ENCODE results near the gene U2AF2. TPM values are rescaled to one million over a fixed set of nuclear protein-coding genes. Genes with fewer than 3 reads are reported as not detected.

U2AF2 gene
- total and polyA plus RNA-seq, 2 experiments from 2014 or later = 73.1 to 233 TPM

DNA sequence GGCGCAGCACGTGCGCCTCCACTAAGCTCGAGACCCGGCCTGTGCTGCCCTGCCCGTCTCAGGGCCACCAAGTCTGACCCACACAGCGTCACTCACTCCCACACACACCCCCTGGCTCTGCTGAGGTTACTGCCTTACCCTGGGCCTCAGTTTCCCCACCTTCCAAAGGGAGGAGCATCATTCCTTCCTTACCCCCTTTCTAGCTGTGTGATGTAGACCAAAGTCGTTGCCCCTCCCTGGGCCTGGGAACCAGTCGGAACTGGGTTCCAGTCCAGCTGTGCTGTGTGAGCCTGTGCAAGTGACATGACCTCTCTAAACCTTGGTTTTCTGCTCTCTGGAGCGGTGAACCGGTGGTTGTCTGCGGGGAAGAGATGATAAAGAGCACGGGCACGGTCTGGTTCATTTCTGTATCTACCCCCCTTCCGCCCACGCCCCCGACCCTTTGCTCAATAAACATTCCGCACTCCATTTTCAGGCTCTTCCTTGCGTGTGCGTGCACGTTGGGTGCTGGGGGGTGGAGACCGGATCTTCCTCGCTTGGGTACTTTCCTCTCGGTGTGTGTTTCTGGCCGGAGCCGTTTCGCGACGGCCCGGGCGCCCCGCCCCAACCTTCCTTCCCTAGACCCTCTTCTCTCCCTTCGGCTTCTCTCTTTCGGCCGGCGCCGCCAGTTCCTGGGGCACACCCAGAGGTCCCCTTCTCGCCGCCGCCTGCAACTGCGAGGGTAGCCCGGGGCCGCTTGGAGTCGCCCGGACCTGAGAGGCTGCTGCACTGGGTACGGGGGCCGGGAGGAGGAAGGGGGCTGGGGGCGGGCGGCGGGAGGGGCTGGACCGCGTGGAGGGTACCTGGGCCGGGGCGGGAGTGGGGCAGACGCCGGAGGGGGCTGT lies 11.6 kb upstream of the U2AF2 start, which contains the start of gene ZNF581:
TSS of gene ZNF581 (plus strand) at position 647 of the 884 bp plus-strand sequence. CDS start 923 bp downstream, outside the sequence.
- Mint-ChIP-seq H3K4me3 (peak within 1 kb of the TSS; percentile 84), H3K9me3 (peaks cover 8% of the 10 kb centered on the region), H3K4me1 (peaks cover 25% of the 10 kb centered on the region), H3K27ac (peak within 1 kb of the TSS; percentile 97), H3K27me3 (ENCODE audit: insufficient read depth, low read depth, poor library complexity) (peaks cover 39% of the 10 kb centered on the region), H3K36me3 (ENCODE audit: low read depth) (peaks cover 47% of the 10 kb centered on the region)
- DNase-seq (ENCODE audit: low spot score) (peak; percentile 85), ATAC-seq (peak; percentile 20)
- H3K4me1 ChIP-seq (ENCODE audit: insufficient read depth) = no peaks in the 10 kb centered on the region; the same call in 1 of the 2 replicates
- H3K4me2 ChIP-seq = peak within 1 kb of the TSS; percentile 96
- H3K9me2 ChIP-seq (ENCODE audit: insufficient read depth) = 0 out of 2 replicates have a peak, but pooled peaks cover 3% of the 10 kb centered on the region
- peaks cover 37% of the 10 kb centered on the region for H3K79me2 ChIP-seq (replicated peaks; ENCODE audit: insufficient read depth)
- peaks cover 35% of the 10 kb centered on the region for H3F3A ChIP-seq (replicated peaks; ENCODE audit: low read depth)
- TF ChIP-seq ZNF462 (CRISPR knock-in tag; IDR thresholded peaks at IDR 0.05) (no peak), POLR2AphosphoS5 (IDR thresholded peaks at IDR 0.05; ENCODE audit: low read depth) (peak; percentile 59; the same call in 1 of the 2 replicates), ZNF114 (CRISPR knock-in tag; IDR thresholded peaks at IDR 0.05) (no peak), JUNB (IDR thresholded peaks at IDR 0.05; ENCODE audit: unreplicated experiment) (no peak), CREB1 (CRISPR knock-in tag; IDR thresholded peaks at IDR 0.05; ENCODE audit: low read depth) (peak; percentile 77), ETS1 (IDR thresholded peaks at IDR 0.05) (peak; percentile 46; the same call in 1 of the 2 replicates), STAT1 (IDR thresholded peaks at IDR 0.05; ENCODE audit: unreplicated experiment) (no peak)
- H3K36me3 ChIP-seq (ENCODE audit: insufficient read depth) = no peaks in the 10 kb centered on the region
- no peaks in the 10 kb centered on the region for H3K27me3 ChIP-seq (ENCODE audit: insufficient read depth)
- H3K27ac ChIP-seq (ENCODE audit: low read depth) = 0 out of 2 replicates have a peak within 1 kb of the TSS, but pooled peaks have one; percentile 59
- no peaks in the 10 kb centered on the region for H4K20me1 ChIP-seq (replicated peaks; ENCODE audit: insufficient read depth)
- H2AFZ ChIP-seq = peak within 1 kb of the TSS; percentile 80; the same call in 1 of the 2 replicates
- H3K4me3 ChIP-seq = peak within 1 kb of the TSS; percentile 89

Data from GM23338 (cell line).